EL (cell line): ENCODE measurements around the gene ABHD16B.
A peak's percentile ranks its signal among the peaks of the same experiment; 100 is the strongest.
"Not testable (repeated sequence)": the region's sequence is repeated elsewhere in the genome, so short reads cannot be mapped to it uniquely, and the experiment has no call there.

ENCODE experiments used
- DNase-seq: peaks from one replicate; pipeline ENCODE4 v3.0.0-alpha.2; 2016

ABHD16B gene

GRCh38 chr20:63856098-63856511 lies 5.2 kb upstream of the ABHD16B start:
- DNase-seq, result no peak

- no peak for DNase-seq
Measured at GRCh38 chr20:63857764-63858392, 3.4 kb upstream of the ABHD16B start.

- DNase-seq, result peak; percentile 24
Measured at GRCh38 chr20:63858393-63859165, 2.7 kb upstream of the ABHD16B start.

- DNase-seq, result no peak
Measured at GRCh38 chr20:63859166-63859699, 2.1 kb upstream of the ABHD16B start.

GRCh38 chr20:63860325-63861051 lies 810 bp upstream of the ABHD16B start:
- DNase-seq, result no peak

GRCh38 chr20:63861981-63862901 lies 943 bp downstream of the ABHD16B start:
- no peak for DNase-seq

GRCh38 chr20:63863021-63863797 lies 1.9 kb downstream of the ABHD16B start:
- no peak for DNase-seq

GRCh38 chr20:63863798-63864544 lies 2.7 kb downstream of the ABHD16B start:
- peak; percentile 88 for DNase-seq

GRCh38 chr20:63864545-63864977 lies 3.3 kb downstream of the ABHD16B start:
- DNase-seq, result no peak

GRCh38 chr20:63864978-63865640 lies 3.8 kb downstream of the ABHD16B start, which contains the start of gene TPD52L2:
TPD52L2 (plus strand) TSS chr20:63865270; CDS start chr20:63865366, 96 bp downstream.
- peak; percentile 99 for DNase-seq

- DNase-seq, result not testable (repeated sequence)
Measured at GRCh38 chr20:63867042-63867441, 5.7 kb downstream of the ABHD16B start.

- DNase-seq, result no peak
Measured at GRCh38 chr20:63868264-63868663, 7.0 kb downstream of the ABHD16B start.

GRCh38 chr20:63873477-63873971 lies 12.2 kb downstream of the ABHD16B start:
- DNase-seq, result peak; percentile 81

- DNase-seq, result not testable (repeated sequence)
Measured at GRCh38 chr20:63874241-63874640, 12.9 kb downstream of the ABHD16B start.

GRCh38 chr20:63876489-63877036 lies 15.3 kb downstream of the ABHD16B start:
- no peak for DNase-seq

GRCh38 chr20:63877755-63878470 lies 16.6 kb downstream of the ABHD16B start:
- no peak for DNase-seq

GRCh38 chr20:63878899-63879663 lies 17.8 kb downstream of the ABHD16B start:
- no peak for DNase-seq

GRCh38 chr20:63880901-63881300 lies 19.6 kb downstream of the ABHD16B start:
- DNase-seq, result not testable (repeated sequence)
